Cardiac septum (tissue), 1 donor: ENCODE data around the gene OCA2. TPM values are rescaled to one million over a fixed set of nuclear protein-coding genes. Genes with fewer than 3 reads are reported as not detected.
"Not testable (repeated sequence)": the region's sequence is repeated elsewhere in the genome, so short reads cannot be mapped to it uniquely, and the experiment has no call there.

Experiments
- DNase-seq: peaks from one replicate; pipeline ENCODE4 v3.0.0-alpha.2; 2020; ENCODE audit warnings: low spot score
- intact Hi-C: fragments of 100-400 bp; cut with DNase I; formaldehyde crosslinking; loops from one replicate; pipeline ENCODE4 v1.14.0; 2022
- total RNA-seq: library from RNA; stranded (reverse); fragmentation: NEBNext Ultra II Directional; extraction: Animal tissue kit (Norgen Biotek cat#: 25700); gene quantifications from one replicate; pipeline ENCODE4 v1.2.1, GENCODE V29; 2021
- donor health status: DM: no; HTN: no; CAD: no.

The OCA2 gene
- total RNA-seq, 1 donor from 2014 or later, result not detected

DNA sequence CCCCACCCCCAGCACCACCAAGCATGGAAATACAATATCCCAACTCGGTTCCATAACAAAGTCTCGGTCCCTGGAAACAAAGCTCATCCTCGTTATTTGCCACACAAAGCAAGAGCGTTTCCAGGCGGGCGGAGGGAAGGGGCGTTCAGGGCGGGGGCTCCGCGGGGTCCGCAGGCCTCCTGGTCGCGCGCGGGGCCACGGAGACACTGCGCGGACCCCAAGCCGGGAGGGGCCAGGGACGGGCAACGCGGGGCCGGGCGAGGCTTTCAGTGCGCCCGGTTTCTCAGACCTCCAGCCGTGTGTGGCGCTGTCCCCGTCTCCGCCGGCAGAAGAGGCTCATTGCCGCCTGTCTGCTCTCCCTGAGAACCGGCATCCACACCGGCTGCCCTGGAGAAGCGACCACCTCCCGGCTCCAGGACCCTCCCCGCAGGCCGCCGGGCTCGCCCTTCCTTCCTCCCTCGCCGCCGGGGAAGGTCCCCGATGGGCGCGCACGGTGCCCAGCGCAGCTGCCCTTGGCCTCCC lies 329.0 kb downstream of the OCA2 start:
- no peak for DNase-seq
- intact Hi-C loops, result no loop called here

GRCh38 chr15:27769652-27770051 lies 329.5 kb downstream of the OCA2 start:
- no peak for DNase-seq
- intact Hi-C loops, result no loop called here

- DNase-seq, result no peak
- intact Hi-C loops, result no loop called here
Measured at GRCh38 chr15:27768732-27769475, 330.2 kb downstream of the OCA2 start.

DNA sequence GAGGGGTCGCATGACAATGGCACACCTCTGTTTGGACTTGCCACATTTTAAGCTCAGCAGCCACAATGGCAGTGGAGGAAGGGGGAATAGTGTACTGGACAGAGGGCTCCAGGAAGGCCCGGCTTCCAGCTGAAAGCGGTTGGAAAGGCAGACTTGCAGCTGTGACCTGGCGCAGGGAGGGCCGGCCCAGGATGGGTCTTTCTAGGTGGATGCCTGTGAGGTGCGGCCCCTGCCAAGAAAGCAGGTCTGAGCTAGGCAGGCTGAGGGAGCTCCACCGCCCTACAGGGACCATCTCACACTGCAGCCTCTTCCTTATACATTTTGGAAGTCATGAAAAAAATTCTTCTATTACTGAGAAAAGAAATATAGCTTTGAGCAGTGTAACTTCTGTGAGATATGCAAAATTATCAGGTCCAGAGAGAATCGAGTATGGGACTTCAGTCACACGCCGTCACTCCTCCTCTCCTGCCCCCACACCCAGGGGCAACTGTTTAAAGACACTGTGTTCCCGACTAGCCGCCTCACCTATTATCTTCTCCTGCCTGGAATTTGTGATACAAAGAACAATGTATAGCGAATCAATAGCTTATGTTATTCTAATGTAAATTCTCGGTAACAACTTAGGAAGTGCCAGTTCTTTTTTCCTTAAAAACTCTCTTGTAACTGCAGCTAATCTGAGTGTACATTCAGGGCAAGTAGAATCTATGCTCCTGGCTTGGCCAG lies 331.0 kb downstream of the OCA2 start:
- no peak for DNase-seq
- intact Hi-C loops, result no loop called here

GRCh38 chr15:27767430-27767829 lies 331.7 kb downstream of the OCA2 start:
- intact Hi-C loops, DNase-seq: not testable (repeated sequence)

DNA sequence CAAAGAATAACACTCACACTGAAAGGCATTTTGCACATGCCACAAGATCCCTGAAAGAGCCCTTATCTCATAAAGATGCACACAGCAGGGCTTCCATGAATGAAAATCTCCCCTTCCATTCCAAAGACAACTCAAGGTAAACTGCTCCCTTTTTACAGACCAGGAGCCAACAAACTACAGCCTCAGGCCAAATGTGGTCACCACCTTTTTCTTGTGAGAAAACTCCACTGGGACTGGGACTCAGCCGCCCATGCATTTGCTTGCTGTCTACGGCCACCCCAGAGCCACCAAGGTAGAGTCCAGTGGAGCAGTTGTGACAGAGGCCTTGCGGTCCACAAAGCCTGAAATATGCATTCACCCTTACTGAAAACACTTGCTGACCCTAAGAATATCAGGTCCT lies 334.8 kb downstream of the OCA2 start:
- intact Hi-C loops, result no loop called here
- no peak for DNase-seq

DNA sequence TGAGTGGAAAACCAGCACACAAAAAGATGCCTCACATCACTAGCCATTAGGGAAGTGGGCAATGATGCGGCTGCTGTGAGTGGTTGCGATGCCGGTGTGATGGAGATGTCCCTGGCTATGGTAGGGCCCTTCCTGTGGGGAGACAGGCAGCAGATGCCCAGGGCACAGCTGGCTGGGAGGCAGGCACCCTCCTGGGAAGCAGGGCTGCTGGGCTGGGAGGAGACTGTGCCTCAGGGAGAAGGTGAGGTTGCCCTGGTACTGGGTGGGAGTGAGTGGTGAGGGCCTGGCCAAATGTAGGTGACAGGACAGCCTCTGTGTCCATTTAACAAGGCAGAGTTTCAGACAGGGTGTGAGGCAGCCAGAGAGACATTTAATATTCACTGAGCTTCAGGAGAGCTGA lies 335.6 kb downstream of the OCA2 start:
- no peak for DNase-seq
- intact Hi-C loops, result no loop called here

- DNase-seq, result no peak
- intact Hi-C loops, result no loop called here
Measured at GRCh38 chr15:27762471-27762870, 336.6 kb downstream of the OCA2 start.

DNA sequence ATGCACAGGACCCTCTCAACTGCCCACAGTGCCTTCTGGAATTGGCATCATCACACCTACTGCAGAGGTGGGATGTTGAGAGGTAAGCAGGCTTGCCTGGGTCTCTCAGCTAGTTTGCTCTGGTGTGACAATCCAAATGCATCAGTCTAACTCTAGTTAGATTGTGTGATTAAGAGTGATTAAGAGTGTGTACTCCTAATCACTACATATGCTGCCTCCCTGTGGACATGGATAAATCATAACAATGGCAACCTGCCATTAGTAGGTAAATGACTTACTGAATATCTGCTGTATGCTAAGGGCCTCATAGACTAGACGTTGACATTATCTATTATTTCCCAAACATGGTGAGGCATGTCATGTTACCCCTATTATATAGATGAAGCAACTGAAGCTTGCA lies 342.1 kb downstream of the OCA2 start:
- intact Hi-C loops, result no loop called here
- no peak for DNase-seq

DNA sequence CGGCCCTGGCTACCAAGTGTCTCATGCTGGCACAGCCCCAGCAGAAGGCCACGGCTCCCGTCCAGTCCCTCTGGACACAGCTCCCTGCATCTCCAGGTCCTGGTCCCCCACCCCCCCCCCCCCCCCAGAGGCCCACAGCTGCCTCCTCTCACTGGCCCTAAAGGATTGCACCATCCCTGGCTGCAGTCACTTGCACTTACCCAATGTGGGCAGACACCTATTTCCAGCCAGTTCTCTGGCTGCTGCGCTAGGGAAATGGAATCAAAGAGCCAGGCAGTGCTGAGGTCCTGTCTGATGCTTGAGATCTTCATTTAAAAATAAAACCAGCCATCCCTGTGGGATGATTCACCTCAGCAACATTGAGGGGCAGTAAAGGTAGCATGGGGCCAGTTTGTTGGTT lies 346.4 kb downstream of the OCA2 start:
- intact Hi-C loops, result no loop called here
- no peak for DNase-seq

DNA sequence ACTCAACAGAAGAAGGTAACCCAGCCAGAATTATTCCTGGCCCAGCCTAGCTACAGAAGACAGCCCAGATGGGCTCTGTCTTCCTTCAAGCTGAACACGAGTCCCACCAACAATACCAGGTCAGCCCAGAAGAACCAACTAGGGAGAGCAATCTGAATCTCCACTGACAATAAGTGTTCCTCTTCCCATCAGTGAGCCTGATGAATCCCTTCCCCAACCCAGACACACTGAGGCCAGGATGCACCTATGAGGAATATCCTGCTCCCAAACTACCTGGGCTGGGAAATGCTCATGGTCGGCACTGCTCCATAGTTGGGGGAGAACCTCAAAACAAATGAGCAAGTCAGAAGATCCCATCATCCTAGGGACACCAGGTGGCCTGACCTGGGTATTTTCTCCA lies 351.1 kb downstream of the OCA2 start:
- DNase-seq, result no peak
- intact Hi-C loops, result no loop called here

DNA sequence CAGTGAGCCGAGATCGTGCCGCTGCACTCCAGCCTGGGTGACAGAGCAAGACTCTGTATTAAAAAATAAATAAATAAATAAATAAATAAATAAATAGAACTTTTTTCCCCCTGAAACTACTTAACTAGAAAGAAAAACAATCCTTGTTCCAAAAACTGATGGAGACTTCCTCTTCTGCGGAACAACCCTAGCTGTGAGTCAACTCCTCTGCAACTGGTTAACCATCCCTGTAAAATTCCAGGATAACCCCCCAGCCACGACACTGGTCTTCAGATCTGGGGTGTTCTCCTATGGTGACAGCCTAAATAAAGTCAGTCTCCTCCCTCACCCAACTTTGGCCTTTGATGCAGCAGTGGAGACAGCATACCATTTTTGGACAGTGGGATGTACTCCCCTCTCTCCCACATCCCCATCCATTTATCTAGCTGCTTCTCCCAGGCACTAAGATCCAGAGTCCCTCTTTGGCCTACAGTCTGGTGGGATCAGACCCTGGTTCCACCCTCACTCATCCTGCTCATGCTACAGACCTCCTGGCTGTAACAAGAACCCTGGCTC lies 352.6 kb downstream of the OCA2 start:
- intact Hi-C loops, result no loop called here
- DNase-seq, result no peak

DNA sequence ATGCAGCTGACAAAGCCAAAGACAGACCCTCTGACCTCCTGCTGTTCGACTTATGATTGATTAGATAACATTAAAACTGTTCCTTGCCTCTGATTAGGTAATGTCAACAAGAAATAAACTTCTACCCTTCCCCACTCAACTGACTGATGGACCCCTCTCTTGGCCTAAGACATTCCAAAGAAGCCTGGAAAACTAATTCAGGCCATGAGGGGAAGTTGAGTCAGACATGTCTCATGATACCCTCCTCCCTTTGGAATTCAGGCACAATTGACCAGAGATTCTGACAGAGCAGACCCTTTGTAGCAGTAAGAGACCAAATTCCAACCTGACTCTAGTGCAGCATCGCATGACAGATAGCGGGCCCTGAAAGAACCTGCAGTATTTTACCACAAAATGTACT lies 354.5 kb downstream of the OCA2 start:
- intact Hi-C loops, result no loop called here
- DNase-seq, result no peak

DNA sequence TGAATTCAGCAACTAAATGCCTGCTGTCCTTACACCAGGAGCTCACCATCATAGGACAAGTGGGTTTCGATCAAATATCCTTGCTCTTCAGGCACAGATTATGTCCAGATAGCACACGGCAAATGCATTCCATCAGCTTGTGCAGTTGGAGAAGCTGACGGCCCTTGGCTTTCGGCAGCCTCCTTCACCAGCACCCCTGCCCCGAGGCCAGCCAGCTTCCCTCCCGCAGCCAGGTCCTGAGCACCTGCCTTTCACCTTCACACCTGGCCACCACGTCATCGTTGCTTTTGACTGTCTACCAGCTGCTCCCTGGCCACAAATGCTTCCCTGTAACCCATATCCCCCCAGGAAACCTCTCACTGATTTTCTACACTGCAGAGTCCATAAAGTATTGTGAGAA lies 355.5 kb downstream of the OCA2 start:
- DNase-seq, result no peak
- intact Hi-C loops, result no loop called here

DNA sequence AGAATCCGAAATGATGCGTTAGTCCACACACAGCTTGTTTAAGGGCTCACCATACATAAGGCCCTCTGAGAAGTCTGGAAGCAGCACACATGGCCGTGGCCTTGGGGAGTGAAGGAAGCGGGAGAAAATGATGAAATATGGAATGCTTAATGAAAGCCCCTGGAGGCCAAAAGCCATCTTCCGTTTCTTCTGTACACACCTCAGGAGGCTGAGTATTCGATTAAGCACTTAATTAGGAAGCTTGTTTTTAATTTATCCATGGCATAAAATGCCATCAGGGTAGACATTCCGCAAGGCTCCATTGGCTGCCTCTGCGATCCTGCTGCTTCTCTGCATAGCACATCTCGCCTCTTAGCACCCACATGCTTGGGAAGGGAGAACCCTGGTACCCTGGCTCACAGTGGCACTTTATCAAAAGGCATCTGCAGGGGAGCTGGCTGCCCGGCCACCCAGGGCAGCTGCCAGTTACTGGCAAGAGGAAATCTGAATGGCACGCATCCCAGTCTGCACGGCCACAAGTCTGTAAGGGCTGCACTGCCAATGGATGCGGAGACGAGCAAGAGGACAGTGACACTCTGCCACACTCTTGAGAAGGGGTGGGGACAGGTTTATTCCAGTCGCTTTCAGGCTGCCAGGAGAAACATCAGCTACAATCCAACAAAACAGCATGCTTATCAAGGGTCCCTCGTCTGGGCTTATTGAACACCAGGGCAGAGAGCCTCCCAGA lies 356.2 kb downstream of the OCA2 start:
- intact Hi-C loops, result no loop called here
- no peak for DNase-seq

GRCh38 chr15:27741226-27741860 lies 357.8 kb downstream of the OCA2 start:
- intact Hi-C loops, result no loop called here
- no peak for DNase-seq

GRCh38 chr15:27734785-27735495 lies 364.2 kb downstream of the OCA2 start:
- no peak for DNase-seq
- intact Hi-C loops, result no loop called here

- no peak for DNase-seq
- intact Hi-C loops, result no loop called here
Measured at GRCh38 chr15:27731776-27732175, 367.3 kb downstream of the OCA2 start.

GRCh38 chr15:27730868-27731267 lies 368.2 kb downstream of the OCA2 start:
- DNase-seq, result no peak
- intact Hi-C loops, result no loop called here
